HPDE6-E6E7 (cell line): ENCODE measurements around the gene PCTP.
A peak's percentile ranks its signal among the peaks of the same experiment; 100 is the strongest.

Source experiments
- DNase-seq: peaks from one replicate; pipeline ENCODE4 v3.0.0; 2011; ENCODE audit warnings: missing footprints; ENCODE audit errors: extremely low spot score

The PCTP gene

DNA sequence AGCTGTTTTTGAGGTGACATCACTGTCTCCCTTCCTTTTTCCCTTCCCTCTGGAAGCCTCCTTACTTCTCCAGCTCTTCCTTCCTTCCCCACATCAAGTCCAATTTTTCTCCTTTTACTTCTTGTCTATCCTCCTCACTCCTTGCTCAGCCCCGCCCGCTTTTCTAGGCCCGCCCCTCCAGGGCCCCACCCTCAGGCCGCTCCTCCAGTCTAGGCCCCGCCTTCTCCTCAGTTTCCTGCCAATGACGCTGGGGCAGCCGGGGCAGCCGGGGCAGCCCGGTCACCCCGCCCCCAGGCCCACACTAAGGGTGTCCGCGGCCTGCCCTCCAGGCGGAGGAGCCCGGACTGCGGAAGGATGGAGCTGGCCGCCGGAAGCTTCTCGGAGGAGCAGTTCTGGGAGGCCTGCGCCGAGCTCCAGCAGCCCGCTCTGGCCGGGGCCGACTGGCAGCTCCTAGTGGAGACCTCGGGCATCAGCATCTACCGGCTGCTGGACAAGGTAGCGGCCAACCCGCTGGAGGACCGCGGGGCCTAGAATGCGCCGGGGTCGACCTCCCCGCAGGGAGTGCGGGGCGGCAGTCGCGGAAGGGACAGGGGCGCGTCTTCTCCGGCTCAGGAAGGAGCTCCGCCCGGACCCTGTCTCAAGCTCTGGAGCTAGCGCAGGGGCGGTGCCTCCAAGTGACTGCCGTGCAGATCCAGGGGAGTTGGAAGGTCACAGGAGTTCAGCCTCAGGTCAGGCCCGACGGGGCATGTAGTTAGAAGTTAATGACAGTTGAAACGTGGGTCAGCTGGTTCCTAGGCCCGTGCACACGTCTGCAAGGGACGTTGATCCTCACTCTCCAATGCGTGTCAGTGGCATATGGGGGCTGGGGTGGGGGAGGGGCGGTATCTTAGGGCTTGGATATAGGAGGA, at the start of gene PCTP:
TSS of gene PCTP (plus strand) at position 302 of the 908 bp plus-strand sequence. CDS start at position 355, 53 bp downstream.
- peak; percentile 86 for DNase-seq

DNA sequence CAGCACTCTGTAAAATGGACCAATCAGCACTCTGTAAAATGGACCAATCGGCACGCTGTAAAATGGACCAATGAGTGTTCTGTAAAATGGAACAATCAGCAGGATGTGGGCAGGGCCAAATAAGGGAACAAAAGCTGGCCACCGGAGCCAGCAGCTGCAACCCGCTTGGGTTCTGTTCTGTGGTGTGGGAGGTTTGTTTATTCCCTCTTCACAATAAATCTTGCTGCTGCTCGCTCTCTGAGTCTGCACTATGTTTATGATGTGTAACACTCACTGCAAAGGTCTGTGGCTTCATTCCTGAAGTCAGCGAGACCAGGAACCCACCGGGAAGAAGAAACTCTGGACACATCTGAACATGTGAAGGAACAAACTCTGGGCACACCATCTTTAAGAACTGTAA, 48.7 kb upstream of the PCTP start:
- no peak for DNase-seq

DNA sequence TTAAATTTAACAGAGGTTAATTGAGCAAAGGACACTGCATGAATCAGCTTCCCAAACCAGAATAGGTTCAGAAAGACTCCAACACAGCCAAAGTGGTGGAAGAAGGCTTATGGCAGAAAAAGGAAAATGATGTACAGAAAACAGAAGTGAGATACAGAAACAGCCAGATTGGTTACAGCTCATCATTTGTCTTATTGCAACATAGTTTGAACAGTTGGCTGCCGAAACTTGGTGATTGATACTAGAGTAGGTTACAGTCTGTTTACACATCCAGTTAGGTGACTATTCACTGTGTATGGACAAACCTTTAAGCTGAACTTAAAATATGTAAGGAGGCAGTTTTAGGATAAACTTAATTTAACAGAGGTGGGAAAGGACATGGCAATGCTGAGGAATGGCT, 46.5 kb upstream of the PCTP start:
- no peak for DNase-seq

DNA sequence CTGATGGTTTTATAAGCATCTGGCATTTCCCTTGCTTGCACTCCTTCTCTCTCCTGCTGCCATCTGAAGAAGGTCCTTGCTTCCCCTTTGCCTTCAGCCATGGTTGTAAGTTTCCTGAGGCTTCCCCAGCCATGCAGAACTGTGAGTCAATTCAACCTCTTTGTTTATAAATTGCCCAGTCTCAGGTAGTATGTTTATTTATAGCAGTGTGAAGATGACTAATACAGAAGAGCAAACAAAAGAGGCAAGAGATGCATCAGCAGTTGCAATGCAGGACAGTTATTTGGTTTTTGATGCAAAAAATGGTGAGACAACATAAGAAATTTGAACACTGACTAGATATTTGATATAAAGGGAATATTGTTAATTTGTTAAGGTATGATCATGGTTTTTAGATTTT, 45.0 kb upstream of the PCTP start:
- peak; percentile 19 for DNase-seq

DNA sequence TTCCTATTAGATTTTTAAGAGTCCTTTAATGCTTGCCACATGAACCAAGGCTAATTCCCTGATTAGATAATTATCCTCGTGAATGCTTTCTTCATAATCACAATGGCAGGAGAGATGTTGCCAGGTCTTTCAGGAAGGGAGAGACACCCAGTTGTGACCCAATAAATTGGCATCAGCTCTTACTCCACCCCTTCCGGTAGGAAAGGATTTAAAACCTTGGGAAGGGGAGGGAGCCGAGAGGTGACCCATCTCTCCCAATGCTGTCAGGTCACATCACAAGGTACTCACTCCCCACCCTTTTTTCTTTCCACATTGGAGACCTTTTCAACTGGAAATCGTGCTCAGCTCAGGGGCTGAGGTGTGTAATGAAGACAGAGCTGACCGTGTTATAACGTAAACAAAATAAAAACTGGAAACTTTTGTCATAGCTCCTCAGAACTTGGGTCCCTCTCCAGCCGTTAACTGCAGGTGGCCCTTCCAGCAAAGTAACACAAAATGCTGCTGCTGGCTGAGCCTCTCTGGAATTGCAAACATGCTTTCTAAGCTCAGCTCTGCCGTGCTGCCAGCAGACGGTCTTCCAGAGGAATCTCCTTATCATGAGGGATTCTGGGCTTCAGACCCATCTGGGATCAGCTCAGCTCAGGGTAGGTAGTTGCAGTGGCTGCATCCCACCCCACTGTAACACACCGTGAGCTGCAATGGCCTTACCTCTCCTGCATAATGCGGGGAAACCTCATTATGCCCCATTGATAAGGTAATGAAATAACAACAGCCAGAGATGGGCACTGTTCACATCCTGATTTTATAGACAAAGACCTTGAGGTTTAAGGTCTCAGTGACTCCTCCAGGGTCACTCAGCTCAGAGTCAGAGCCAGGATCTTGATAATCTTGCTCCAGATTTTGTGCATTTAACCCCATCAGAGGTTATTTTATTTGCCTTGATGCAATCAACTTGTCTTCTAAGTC, 43.8 kb upstream of the PCTP start:
- DNase-seq, result no peak

DNA sequence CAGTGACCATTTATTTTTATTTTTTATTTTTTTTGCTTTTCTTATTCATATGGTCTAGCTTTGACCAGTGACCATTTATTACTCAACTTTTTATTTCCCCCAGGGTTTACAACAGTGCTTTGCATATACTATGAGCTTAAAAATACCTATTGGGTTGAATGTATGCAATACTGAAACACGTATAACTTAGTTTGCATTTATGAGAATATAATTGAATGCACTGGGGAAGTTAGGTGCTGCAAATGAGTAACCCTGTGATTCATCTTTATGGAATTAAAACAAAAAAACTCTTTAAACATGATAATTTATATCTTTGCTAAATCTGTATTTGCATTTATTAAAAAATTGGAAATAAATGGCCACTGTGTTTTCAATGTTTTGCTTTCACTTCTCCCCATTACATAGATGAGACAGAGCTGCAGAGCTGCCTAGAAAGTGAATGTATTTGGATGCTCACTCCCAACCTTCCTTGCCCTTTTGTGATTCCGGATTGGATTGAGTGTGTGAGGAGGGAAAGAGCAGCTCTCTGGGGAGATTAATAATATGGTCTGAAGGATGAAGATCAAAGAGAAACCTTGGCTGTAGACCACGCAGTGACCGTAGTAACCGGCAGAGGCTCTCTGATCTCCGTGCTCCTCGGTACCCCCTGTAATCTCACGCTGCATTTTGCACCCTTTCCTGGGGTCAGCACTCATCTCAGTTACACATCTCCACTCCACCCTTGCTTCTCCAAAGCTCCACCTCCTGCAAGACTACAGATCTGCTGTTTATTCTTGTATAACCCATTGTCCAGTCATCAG, 42.5 kb upstream of the PCTP start:
- DNase-seq, result no peak

DNA sequence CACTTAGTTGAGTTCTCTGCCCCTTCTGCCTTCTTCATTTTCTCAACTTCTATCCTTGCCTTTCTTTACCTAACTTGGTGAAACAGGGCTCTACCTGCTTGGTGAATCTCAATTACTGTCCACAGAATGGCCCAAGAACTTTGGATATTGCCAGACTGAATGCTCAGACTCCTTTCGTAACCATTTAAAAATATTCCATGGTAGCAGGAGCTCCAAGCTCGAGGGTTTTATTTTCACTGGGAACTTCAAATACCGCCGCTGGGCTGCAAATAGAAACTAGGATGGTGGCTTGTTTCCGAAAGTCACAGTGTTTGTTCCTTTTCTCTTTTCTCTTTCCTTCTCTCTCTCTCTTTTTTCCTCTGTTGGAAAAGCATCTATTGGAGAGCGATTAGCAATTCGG, 41.4 kb upstream of the PCTP start:
- DNase-seq, result no peak

DNA sequence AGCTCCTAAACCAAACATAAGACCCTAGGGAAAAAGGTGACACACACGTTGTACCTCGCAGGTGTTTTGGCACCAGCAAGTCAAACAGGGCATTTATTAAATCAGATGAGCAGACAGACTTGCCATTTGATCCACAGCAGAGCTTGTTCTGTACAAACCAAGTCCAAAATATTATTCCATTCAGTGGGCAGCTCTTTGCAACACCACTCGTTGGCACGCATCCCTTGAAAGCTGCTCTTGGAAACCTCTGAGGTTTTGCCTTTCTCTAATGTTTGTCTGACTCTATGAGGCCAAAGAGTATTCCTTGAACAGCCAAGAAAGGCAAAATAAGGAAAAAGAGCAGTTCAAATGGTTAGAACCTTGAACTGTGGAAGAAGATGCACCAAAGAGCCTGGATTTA, 40.9 kb upstream of the PCTP start:
- DNase-seq, result no peak

DNA sequence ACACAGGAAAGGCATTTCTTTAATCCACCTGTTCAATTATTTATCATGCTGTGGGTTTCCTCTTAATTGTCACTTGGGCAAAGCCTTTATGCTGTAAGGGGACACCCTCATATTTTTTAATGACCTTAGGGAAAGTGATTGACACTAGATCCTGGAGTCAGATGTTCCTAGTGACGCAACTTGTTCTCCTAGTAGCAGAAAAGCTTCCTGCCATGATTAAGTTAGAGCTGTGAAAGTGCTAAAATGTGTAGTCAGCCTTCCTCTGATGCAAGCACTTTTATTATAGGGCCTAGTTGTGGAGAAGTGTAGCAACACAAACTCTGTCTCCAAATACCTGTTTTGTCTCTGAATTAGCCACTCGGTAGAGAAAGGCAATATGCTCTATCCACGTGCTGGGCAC, 40.4 kb upstream of the PCTP start:
- DNase-seq, result no peak

DNA sequence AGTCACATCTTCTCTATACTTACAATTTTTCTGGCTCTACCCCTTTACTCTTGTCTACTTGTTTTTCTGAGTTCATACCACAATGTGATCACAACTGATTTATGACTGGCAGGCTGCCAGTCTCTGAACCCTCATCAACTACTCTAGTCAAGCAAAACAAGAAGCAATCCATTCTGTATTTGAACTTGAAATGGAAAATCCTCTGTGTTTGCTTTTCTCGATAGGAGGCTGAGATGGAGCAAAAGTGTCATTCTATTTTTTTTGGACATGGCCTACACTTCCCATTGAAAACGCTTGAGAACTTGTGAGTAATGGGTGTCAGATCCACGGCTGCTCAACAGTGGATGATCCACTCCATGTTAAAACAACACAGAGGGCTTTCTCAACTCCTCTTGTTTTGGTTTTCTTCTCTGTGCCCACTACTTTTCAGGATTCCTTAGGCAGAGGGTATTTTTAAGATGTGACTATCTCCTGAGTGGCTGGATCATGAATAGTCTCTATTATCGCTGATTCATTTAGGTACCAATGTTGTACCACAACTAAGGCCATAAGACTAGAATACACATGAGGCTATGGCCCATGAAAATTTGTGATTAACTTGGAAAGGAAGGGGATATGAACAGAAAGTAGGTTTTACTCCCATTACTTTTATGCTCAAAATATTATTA, 39.9 kb upstream of the PCTP start:
- no peak for DNase-seq

DNA sequence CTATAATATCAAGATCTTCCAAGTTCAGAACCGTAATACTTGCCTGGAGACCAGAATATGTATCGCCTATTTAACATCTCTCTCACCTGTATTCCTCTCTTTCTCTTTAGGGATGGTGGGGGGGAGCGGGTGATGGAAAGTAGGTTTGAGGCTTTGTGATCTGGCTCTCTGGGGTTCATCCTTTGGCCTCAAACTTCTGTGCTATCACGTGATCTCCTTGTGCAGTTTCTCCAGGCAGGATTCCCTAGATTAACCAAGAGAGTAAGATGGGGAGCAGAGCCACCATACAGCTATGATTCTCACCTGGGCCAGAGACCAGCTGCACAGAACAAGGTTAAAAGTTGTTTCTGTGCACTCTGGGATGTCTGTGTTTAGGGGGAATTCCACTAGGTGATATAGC, 33.4 kb upstream of the PCTP start:
- no peak for DNase-seq

DNA sequence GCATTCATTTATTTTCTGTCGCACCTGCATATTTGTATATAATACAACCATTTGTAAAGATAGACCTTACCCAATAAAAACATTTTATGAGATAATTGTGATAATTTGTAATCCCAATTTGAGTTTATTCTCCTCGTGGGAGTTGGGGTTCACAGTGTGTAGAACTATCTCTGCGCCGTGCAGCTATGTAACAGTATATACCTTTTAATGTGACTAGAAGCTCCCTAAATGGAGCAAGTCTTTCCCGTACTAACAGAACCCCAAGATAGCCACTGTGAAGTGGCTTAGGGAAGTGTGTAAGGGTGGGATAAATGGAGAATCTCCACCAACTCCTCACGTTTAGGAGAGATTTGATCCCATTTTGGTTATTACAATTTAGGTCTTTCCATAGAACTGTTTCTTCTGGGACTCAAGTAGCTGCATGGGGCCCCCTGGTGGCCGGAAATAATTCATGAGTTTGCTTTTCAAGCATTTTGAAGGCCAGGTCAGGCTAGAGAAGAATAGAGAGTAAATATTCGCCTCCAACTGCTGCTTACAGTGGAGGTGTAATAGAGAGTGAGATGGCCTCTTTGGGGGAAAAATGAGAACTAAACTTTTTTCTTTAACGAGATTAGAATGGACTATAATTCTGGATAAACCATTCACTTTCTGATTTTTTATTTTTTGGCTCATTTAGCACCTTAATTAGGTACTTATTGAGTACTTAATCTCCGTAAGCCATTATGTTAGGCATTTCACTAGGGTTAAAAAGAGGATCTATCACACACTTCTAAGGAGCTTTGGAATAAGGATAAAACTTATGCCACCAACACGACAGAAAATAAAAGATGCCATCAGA, 32.7 kb upstream of the PCTP start:
- peak; percentile 22 for DNase-seq

DNA sequence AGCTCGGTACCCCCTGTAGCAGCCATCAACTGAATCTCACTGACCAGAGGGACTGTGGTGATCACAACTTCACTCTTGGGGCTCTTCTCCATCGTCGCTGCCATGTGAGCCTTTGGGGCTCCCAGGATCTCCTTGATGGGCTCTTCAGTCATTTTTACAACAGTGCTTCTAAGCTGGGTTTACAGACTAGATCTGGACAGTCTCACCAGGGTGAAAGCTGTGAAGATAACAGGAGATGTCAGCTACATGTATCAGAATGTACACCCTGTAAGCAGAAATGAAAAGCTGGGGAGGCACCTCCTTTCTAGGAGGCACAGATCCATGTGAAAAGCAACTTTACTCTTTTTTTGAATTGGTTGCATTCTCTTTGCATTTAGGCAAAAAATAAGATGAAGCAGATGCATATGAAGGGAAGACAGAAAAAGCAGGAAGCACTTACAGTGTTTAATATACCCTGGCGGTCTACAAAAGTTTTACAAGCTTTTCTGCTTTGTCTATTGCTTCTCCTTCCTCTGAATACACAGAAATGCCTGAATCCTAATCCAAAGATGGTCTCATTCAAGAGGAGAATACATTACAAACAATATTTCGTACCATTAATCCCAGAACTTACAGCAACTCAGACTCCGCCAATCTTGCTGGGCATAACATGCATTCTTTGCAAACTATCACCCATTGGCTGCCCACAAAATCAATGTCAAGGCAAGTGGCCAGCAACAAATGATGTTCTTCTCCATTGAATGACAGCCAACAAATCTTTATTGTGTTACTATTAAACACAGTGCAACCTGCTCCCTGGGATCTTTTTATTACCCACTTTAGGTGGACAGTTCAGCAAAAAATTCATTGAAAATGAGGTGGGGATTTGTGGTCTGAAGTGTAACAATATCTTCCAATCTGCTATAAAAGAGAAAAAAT, 29.7 kb upstream of the PCTP start:
- no peak for DNase-seq

DNA sequence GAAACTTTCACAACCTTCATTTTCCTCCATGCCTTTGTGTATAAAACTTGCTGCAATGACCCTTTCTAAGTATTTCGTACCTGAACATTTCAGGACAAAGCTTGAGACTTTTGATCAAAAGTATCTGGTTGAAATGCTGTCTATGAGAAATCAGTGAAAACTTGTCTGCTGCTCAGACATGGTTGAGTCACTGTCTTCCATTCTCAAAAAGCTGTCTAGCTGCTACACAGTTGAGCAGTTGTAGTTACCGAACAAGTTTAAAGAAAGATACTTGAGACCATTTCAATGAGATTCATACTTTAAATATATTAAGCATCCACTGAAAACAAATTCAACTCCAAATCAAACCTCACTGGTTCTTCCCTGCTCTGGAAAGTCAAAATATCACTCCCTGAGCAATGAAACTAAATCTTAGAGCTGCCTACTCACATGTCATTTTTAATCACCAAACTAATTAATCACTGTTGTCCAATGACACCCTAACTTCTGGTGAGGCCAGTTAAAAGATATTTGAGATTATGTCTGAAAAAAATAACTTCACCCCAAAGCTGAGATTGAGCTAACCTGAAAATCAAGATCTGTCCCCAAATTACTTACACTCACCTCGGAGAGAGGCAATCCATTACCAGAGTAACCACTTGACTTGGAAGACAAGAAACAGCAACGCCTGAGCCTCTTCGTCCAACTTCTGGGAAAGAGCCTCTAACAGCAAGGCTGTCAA, 28.7 kb upstream of the PCTP start:
- no peak for DNase-seq

DNA sequence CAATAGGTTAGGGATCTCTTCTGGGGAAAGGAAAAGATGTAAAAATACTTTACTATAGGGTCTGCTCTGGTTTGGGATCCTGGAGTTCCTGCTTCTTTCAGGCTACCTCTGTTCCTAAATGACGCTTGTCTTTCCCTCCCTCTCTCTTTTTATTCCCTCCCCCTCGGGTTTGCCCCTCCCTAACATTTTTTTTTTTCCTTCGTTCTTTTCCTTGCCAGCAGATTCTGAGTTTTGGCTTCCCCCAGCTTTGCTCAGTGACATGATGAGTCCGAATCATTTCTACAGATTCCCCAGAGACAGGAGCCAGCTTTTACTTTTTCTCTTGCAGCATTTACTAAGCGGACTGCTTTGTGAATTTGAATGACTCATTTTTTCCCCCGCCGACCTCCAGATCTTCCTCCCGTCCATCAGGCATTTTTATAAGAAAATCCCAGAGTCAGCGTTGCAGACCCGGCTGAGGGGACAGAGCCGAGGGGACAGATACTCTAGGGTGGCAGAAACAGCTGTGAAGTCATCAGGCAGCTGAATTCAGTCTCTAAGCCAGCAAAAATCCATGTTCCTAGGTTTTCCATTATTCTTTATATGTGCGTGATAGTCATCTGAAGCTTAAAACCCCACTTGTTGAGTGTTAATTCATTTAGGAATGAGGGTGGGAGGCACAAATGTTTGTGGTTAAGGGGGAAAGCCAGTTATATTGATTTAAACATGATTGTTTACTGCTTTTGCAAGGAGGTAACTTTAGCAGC, 27.9 kb upstream of the PCTP start, which contains the start of gene TMEM100:
TSS of gene TMEM100 (minus strand) at position 123 of the 746 bp plus-strand sequence. CDS start 1,794 bp downstream, outside the sequence.
- no peak for DNase-seq

DNA sequence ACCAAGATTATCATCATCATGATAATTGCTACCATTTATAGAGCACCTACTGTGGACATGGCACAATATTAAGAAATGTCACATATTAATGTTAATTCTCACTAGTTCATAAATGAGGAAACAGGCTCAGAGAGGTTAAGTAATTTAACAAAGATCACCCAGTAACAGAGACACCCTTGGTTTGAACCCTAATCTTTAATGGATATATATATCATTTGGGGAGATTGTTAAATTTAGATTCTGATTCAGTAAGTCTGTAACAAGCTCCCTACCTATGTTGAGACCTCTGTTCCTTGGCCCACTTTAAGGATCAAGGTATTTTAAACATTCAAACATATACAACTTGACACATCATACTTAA, 27.4 kb upstream of the PCTP start:
- no peak for DNase-seq

DNA sequence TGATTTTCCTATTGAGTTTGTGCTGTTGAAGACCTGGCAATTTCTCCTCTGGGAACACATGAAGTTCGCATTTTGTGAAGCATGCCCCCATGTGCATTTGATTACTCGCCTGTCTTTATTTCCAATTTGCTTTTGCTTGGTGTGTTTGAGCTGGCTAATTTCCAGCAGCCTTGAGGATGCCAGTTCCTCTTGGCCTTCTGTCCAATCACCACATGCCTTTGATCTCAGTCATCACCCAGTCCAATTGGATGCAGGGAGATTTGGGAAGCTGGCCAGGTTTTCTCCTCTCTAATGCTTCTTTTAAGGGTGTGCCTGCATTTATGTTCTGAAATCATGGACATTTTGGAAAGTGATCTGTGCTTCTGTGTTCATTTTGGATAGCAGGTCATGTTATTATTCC, 24.4 kb upstream of the PCTP start:
- DNase-seq, result no peak

DNA sequence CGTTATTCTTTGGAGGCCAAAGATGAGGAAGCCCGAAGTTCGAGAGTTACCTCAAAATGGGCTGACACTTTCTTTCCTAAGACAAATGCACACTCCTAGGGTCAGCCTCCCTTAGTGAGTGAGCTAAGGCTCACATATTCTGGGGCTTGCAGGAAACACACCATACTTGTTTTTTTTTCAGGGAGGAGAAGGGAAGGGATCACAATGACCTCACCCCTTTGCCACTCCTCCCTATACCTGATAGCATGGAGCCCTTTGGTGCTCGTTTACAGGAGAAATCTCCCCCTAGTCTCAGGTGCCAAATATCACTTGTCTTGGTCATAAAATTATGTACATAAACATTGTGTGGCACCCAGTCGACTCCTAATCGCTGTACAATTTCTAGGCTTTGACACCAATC, 23.6 kb upstream of the PCTP start:
- DNase-seq, result no peak
